Tibial artery (tissue), 4 donors: ENCODE results near the gene TNFSF8.
A peak's percentile ranks its signal among the peaks of the same experiment; 100 is the strongest.

ENCODE experiments used
- DNase-seq, 2 donors: peaks; one replicate each; pipeline ENCODE4 v3.0.0-alpha.2; 2019
- H3K27ac ChIP-seq, 2 donors: fragments of 200-600 bp; sonication (generic) in 1 of 2; 1 replicate in 1 of 2; 2 replicates in 1 of 2; pipeline ENCODE4 v1.5.1; 2018 to 2019; ENCODE audit warnings: mild to moderate bottlenecking in 1 of 2
- H3K27me3 ChIP-seq, 2 donors: fragments of 200-600 bp; sonication (generic) in 1 of 2; one replicate each; pipeline versions ENCODE4 v1.5.1 to v1.6.0; 2016 to 2019
- H3K36me3 ChIP-seq, 3 donors: fragments of 200-600 bp; sonication (generic) in 2 of 3; one replicate each; pipeline ENCODE4 v1.5.1; 2016 to 2019; ENCODE audit warnings: mild to moderate bottlenecking in 2 of 3
- H3K4me1 ChIP-seq, 4 donors: fragments of 200-600 bp; sonication (generic) in 2 of 4; 1 replicate in 3 of 4; 2 replicates in 1 of 4; pipeline ENCODE4 v1.5.1; 2016 to 2019
- H3K4me3 ChIP-seq, 2 donors: fragments of 200-600 bp; sonication (generic) in 1 of 2; 1 replicate in 1 of 2; 2 replicates in 1 of 2; pipeline ENCODE4 v1.5.1; 2018 to 2019; ENCODE audit warnings: mild to moderate bottlenecking in 2 of 2
- H3K9me3 ChIP-seq, 3 donors: fragments of 200-600 bp; sonication (generic) in 1 of 3; one replicate each; pipeline ENCODE4 v1.5.1; 2016 to 2019
- intact Hi-C: fragments of 100-400 bp; cut with DNase I; formaldehyde crosslinking; loops from one replicate; pipeline ENCODE4 v1.15.0; 2023; ENCODE audit warnings: low total_unique reads
- TF ChIP-seq, protein P1 (sequence below), 2 experiments: fragments of 200-600 bp in 1 of 2; fragments of 450-650 bp in 1 of 2; IDR thresholded peaks; one replicate each; pipeline ENCODE4 v1.5.1; 2017 to 2019; ENCODE audit warnings: antibody characterized with exemption in 2 of 2, mild to moderate bottlenecking in 1 of 2, moderate library complexity in 1 of 2

Gene TNFSF8

DNA sequence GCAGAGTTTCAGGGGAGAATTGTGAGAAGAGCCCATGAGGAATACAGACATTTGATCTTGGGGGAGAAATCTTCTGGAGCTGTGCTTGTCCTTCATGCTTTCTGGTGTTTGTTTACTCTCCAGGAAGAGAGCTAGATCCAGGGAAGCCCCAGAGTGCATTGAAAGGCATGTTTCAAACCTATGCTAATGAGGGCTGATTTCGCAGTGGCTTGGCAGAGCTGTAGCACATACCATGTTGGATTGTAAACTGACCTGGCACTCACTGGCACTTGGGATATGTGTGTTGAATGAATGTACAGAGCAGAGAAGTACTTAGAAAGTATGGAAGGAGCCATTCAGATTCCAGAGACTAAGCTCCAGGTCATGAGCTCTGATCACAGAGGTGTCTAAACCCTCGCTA, 30.9 kb downstream of the TNFSF8 start:
- no peak overlapping the region for H3K4me3 ChIP-seq
- H3K4me1 ChIP-seq = peaks cover 0 to 9% (median 0%) of the 10 kb centered on the region in 4 donors
- intact Hi-C loops = no loop called here
- no peak for DNase-seq
- H3K9me3 ChIP-seq = no peaks in the 10 kb centered on the region
- H3K36me3 ChIP-seq = no peaks in the 10 kb centered on the region
- TF ChIP-seq, protein P1, sequence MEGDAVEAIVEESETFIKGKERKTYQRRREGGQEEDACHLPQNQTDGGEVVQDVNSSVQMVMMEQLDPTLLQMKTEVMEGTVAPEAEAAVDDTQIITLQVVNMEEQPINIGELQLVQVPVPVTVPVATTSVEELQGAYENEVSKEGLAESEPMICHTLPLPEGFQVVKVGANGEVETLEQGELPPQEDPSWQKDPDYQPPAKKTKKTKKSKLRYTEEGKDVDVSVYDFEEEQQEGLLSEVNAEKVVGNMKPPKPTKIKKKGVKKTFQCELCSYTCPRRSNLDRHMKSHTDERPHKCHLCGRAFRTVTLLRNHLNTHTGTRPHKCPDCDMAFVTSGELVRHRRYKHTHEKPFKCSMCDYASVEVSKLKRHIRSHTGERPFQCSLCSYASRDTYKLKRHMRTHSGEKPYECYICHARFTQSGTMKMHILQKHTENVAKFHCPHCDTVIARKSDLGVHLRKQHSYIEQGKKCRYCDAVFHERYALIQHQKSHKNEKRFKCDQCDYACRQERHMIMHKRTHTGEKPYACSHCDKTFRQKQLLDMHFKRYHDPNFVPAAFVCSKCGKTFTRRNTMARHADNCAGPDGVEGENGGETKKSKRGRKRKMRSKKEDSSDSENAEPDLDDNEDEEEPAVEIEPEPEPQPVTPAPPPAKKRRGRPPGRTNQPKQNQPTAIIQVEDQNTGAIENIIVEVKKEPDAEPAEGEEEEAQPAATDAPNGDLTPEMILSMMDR (IDR thresholded peaks at IDR 0.05) = no peak
- no peak overlapping the region for H3K27ac ChIP-seq
- H3K27me3 ChIP-seq = no peaks in the 10 kb centered on the region

DNA sequence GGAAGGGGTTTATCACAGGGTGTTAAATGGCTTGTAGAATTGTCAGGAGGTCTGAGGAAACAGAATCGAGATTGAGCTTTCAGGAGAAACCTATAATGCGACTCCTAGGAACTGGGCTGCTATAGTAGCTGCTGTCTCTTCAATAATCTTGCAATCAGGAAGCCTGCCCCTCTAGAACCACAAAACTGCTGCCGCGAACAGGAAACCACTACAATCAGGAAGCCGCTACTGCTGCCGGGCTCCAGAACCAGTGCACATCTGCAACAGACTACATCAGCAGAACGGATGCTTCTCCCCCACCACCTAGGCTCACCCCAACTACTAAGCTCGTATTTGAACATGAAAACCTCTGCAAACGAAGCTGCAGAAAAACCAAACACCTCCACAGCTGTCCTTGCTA, 31.6 kb downstream of the TNFSF8 start:
- intact Hi-C loops = no loop called here
- TF ChIP-seq, protein P1 (IDR thresholded peaks at IDR 0.05) = no peak
- Histone ChIP-seq H3K4me1 (peaks cover 0 to 11% (median 0%) of the 10 kb centered on the region in 4 donors), H3K4me3 (no peak overlapping the region), H3K27ac (no peak overlapping the region), H3K9me3 (no peaks in the 10 kb centered on the region), H3K36me3 (no peaks in the 10 kb centered on the region), H3K27me3 (no peaks in the 10 kb centered on the region)
- peak in 1 of 2 donors; percentile 59 for DNase-seq

DNA sequence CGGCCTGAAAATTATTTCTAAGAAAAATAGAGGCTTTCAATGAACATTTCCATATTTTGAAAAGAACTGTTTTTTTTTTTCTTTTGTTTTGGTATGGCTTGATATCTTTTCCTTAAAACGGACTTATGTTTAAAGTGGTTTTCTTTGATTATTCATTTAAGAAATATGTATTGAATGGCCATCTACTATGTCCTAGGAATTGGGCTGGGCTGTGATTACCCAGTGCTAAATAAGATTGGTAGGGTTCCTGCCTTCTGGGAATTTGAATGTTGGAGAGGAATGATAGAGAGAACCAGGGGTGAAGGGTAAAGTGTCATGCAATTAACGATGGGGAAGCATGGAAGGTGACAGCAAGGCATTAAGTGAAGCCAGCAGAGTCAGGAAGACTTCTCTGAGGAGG, 33.2 kb downstream of the TNFSF8 start:
- Histone ChIP-seq H3K4me3 (no peak overlapping the region), H3K27ac (no peak overlapping the region), H3K27me3 (no peaks in the 10 kb centered on the region), H3K4me1 (peaks cover 0 to 11% (median 0%) of the 10 kb centered on the region in 4 donors), H3K9me3 (no peaks in the 10 kb centered on the region), H3K36me3 (no peaks in the 10 kb centered on the region)
- intact Hi-C loops = no loop called here
- TF ChIP-seq, protein P1 (IDR thresholded peaks at IDR 0.05) = no peak
- no peak for DNase-seq

DNA sequence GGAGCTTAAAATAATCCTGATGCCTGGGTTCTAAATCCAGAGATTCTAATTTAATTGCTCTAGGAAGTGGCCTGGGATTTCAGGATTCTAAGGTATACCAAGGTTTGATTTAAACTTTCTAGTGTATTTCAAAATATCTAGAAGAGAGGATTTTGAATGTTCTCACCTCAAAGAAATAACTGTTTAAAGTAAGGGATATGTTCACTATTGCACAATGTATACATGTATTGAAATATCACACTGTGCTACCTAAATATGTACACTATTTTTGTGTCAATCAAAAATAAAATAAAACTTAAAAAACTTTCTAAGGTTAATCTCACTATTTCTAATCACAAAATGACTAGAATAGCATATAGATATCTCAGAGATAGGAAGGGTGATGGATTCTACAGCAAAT, 34.0 kb downstream of the TNFSF8 start:
- TF ChIP-seq, protein P1 (IDR thresholded peaks at IDR 0.05) = no peak
- intact Hi-C loops = no loop called here
- DNase-seq = no peak
- H3K4me1 ChIP-seq = peaks cover 0 to 11% (median 0%) of the 10 kb centered on the region in 4 donors
- no peaks in the 10 kb centered on the region for H3K36me3 ChIP-seq
- H3K4me3 ChIP-seq = no peak overlapping the region
- no peak overlapping the region for H3K27ac ChIP-seq
- H3K27me3 ChIP-seq = no peaks in the 10 kb centered on the region
- H3K9me3 ChIP-seq = no peaks in the 10 kb centered on the region

DNA sequence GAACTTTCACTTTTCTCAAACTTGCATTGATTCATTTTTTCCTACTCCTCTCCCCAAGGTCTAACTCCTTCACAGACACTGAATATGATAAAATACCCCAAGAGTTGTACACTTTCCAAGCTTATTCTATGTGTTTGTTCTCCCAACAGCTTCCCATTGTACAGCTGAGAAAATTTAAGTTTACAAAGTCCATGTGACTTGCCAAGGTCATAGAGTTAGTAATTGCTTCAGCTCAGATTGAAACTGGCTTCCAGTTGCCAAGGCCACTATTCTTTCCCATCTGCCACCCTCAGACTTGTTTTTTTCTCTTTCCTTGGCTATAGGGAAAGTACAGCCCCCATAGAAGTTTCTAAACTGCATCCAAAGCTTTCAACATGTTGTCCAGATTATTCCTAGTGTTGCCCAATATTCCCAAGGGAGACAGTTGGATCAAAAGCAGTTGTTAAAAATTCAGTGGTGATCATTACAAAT, 34.8 kb downstream of the TNFSF8 start:
- DNase-seq = no peak
- H3K36me3 ChIP-seq = no peaks in the 10 kb centered on the region
- intact Hi-C loops = no loop called here
- H3K4me1 ChIP-seq = peaks cover 0 to 11% (median 0%) of the 10 kb centered on the region in 4 donors
- H3K4me3 ChIP-seq = no peak overlapping the region
- no peak overlapping the region for H3K27ac ChIP-seq
- TF ChIP-seq, protein P1 (IDR thresholded peaks at IDR 0.05) = no peak
- H3K9me3 ChIP-seq = no peaks in the 10 kb centered on the region
- no peaks in the 10 kb centered on the region for H3K27me3 ChIP-seq
